Tibial nerve (tissue), 4 donors: Measurements from ENCODE around the gene FBLN1. TPM values are rescaled to one million over a fixed set of nuclear protein-coding genes. Genes with fewer than 3 reads are reported as not detected.

Source experiments
- DNase-seq, 2 donors: peaks; one replicate each; pipeline ENCODE4 v3.0.0-alpha.2; 2019; ENCODE audit warnings: low spot score in 2 of 2
- H3K27ac ChIP-seq, 4 donors: fragments of 200-600 bp; sonication (generic) in 3 of 4; one replicate each; pipeline ENCODE4 v1.5.1; 2017 to 2019; ENCODE audit warnings: mild to moderate bottlenecking in 1 of 4
- H3K27me3 ChIP-seq, 2 donors: fragments of 200-600 bp; sonication (generic) in 1 of 2; one replicate each; pipeline versions ENCODE4 v1.5.1 to v1.6.0; 2017 to 2019
- H3K36me3 ChIP-seq, 3 donors: fragments of 200-600 bp; sonication (generic); one replicate each; pipeline ENCODE4 v1.5.1; 2018 to 2019
- H3K4me1 ChIP-seq, 4 donors: fragments of 200-600 bp; sonication (generic) in 3 of 4; one replicate each; pipeline ENCODE4 v1.5.1; 2017 to 2019
- H3K4me3 ChIP-seq, 4 donors: fragments of 200-600 bp; sonication (generic) in 3 of 4; one replicate each; pipeline ENCODE4 v1.5.1; 2017 to 2019; ENCODE audit warnings: mild to moderate bottlenecking in 1 of 4, moderate library complexity in 1 of 4
- H3K9me3 ChIP-seq, 4 donors: fragments of 200-600 bp; sonication (generic) in 3 of 4; one replicate each; pipeline ENCODE4 v1.5.1; 2017 to 2019
- EP300 ChIP-seq, 2 donors: sonication (generic); formaldehyde crosslinking; IDR thresholded peaks; one replicate each; pipeline ENCODE4 v1.6.1; 2017; ENCODE audit warnings: antibody characterized with exemption in 2 of 2, mild to moderate bottlenecking in 1 of 2
- POLR2A ChIP-seq, 2 donors: fragments of 450-650 bp; IDR thresholded peaks; one replicate each; pipeline ENCODE4 v1.6.1; 2017; ENCODE audit warnings: antibody characterized with exemption in 2 of 2, mild to moderate bottlenecking in 2 of 2, moderate library complexity in 2 of 2
- WGBS, 2 donors: methylation state at CpG; one replicate each; pipeline ENCODE4 v1.1.5; 2018; 5-methylcytosine and 5-hydroxymethylcytosine counted together
- total RNA-seq, 4 donors: library from RNA; depleted of rRNA; stranded (reverse); fragments of >200 nt; gene quantifications; one replicate each; pipeline ENCODE4 v1.1.0, GENCODE V29; 2016
- TF ChIP-seq, protein P1 (sequence below), 5 experiments: fragments of 200-600 bp in 3 of 5; fragments of 450-650 bp in 2 of 5; sonication (generic) in 3 of 5; IDR thresholded peaks; one replicate each; pipeline ENCODE4 v1.5.1; 2016 to 2019; ENCODE audit warnings: antibody characterized with exemption in 5 of 5, mild to moderate bottlenecking in 3 of 5, moderate library complexity in 2 of 5

The FBLN1 gene
- total RNA-seq, 4 donors from 2014 or later, result 172 to 1,145 (median 351) TPM

DNA sequence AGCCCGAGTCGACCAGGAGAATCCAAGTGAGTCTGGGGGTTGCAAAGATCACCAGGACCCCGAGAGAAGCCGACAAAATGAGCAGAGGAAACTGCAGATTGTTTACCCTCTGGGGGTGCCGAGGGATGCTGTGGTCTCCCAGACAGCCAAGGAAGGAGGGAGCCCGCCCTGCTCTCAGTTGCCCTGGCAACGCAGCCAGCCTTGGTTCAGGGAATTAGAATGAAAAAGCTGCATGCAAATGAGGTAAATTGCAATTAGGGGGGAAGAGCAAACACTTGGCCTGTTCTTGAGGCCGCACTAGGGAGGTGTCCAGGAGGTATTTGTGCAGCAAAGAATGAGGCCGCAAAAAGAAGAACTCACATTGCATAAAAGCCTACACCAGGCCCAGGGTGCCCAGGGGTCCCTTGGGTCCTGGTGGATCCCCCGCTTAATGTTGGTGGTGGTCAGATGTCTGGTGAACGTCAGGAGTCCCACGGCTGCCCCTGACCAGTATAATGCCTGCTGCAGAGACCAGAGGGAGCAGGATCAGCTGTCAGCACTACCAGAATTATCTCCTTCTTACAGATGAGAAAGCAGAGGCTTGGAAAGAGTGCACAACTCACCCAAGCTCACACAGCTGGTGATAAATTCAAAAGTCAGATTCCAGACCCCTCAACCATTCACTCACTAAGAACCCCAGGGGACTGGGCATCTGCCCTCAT lies 128.6 kb downstream of the FBLN1 start:
- H3K27ac ChIP-seq, result no peak overlapping the region
- H3K27me3 ChIP-seq, result peaks cover 0 to 44% of the 10 kb centered on the region in 2 donors
- TF ChIP-seq POLR2A (IDR thresholded peaks at IDR 0.05), result no peak
- TF ChIP-seq, protein P1, sequence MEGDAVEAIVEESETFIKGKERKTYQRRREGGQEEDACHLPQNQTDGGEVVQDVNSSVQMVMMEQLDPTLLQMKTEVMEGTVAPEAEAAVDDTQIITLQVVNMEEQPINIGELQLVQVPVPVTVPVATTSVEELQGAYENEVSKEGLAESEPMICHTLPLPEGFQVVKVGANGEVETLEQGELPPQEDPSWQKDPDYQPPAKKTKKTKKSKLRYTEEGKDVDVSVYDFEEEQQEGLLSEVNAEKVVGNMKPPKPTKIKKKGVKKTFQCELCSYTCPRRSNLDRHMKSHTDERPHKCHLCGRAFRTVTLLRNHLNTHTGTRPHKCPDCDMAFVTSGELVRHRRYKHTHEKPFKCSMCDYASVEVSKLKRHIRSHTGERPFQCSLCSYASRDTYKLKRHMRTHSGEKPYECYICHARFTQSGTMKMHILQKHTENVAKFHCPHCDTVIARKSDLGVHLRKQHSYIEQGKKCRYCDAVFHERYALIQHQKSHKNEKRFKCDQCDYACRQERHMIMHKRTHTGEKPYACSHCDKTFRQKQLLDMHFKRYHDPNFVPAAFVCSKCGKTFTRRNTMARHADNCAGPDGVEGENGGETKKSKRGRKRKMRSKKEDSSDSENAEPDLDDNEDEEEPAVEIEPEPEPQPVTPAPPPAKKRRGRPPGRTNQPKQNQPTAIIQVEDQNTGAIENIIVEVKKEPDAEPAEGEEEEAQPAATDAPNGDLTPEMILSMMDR (IDR thresholded peaks at IDR 0.05), result no peak
- TF ChIP-seq EP300 (IDR thresholded peaks at IDR 0.05), result no peak
- H3K9me3 ChIP-seq, result no peaks in the 10 kb centered on the region
- peaks cover 0 to 7% (median 1%) of the 10 kb centered on the region in 4 donors for H3K4me1 ChIP-seq
- H3K4me3 ChIP-seq, result no peak overlapping the region
- 46 to 47% methylated on average over 12 of the region's 12 CpGs for WGBS, 2 donors
- H3K36me3 ChIP-seq, result no peaks in the 10 kb centered on the region
- no peak for DNase-seq

DNA sequence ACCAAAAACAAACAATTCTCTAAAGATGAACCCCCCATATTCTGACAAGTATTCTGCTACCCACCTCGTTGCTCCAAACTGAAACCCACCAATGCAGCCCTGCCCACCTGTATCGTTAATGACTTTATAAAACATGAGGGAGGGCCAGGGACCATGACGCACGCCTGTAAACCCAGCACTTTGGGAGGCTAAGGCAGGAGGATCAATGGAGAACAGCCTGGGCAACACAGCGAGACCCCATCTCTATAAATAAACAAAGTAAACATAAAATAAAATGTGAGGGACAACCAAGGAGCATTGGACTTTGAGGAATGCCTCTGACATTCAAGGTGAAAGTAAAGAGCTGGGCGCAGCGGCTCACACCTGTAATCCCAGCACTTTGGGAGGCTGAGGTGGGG lies 129.2 kb downstream of the FBLN1 start:
- no peaks in the 10 kb centered on the region for H3K36me3 ChIP-seq
- 90 to 94% methylated on average over 7 of the region's 7 CpGs for WGBS, 2 donors
- peaks cover 0 to 7% (median 1%) of the 10 kb centered on the region in 4 donors for H3K4me1 ChIP-seq
- H3K9me3 ChIP-seq, result no peaks in the 10 kb centered on the region
- no peak for DNase-seq
- no peak overlapping the region for H3K27ac ChIP-seq
- TF ChIP-seq EP300 (IDR thresholded peaks at IDR 0.05), result no peak
- TF ChIP-seq POLR2A (IDR thresholded peaks at IDR 0.05), result no peak
- TF ChIP-seq, protein P1 (IDR thresholded peaks at IDR 0.05), result no peak
- H3K27me3 ChIP-seq, result peaks cover 0 to 44% of the 10 kb centered on the region in 2 donors
- H3K4me3 ChIP-seq, result no peak overlapping the region

DNA sequence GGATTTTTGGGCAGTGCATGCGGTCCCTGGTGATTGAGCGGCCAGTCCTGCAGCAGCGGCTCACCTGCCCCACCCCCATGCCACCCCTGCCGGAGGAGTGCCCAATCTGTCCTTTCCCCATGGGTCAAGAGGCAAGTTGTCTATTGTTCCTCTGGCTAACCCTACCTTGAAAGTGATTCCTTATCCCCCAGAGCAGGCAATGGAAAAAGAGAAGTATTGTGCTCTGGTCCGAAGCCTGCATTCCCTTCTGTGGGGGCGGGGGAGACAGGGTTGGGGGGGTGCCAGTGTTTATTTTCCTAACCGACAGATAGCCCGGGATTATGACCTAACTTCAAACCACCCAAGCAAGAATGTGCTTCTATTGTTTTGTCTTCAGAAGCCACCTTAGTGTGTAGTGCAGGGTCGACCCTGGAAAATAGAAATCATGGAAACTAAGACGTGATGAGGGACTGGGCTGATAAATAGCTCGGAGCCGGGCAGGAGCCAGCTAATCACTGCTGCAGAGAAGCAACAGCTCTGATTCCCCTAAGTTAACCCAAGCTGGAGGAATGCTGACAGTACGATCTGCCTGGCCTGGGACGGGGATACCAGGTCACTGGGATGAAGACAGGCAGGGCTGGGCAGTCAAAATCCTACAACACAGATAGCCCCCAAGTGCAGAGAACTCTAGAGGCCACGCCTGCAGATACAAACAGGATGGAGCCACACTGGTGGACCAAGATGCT lies 130.3 kb downstream of the FBLN1 start:
- 5 to 11% methylated on average over 14 to 15 of the region's 15 CpGs for WGBS, 2 donors
- H3K27ac ChIP-seq, result no peak overlapping the region
- H3K36me3 ChIP-seq, result no peaks in the 10 kb centered on the region
- peaks cover 0 to 44% of the 10 kb centered on the region in 2 donors for H3K27me3 ChIP-seq
- H3K4me3 ChIP-seq, result no peak overlapping the region
- no peak for TF ChIP-seq EP300 (IDR thresholded peaks at IDR 0.05)
- TF ChIP-seq, protein P1 (IDR thresholded peaks at IDR 0.05), result no peak
- no peak for TF ChIP-seq POLR2A (IDR thresholded peaks at IDR 0.05)
- no peaks in the 10 kb centered on the region for H3K9me3 ChIP-seq
- H3K4me1 ChIP-seq, result peaks cover 0 to 7% (median 1%) of the 10 kb centered on the region in 4 donors
- no peak for DNase-seq

DNA sequence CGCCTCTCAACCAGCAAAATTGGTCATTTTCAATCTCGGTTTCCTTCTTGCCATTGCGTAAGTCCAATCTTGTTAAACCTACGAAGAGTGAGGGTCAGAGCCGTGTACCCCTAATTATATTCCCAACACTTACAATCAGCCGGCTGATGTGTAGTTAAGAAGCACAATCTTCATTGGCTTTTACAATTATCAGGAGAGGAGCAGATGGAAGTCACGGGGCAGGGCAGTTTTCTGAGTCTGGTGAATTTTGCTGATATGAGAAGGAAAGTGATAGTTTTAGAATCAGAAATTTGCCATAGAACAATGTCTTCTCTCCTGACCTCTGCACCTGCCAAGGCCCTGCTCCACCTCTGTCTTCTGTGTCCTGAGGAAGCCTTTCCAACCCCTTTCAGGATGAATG lies 134.0 kb downstream of the FBLN1 start:
- no peak overlapping the region for H3K4me3 ChIP-seq
- TF ChIP-seq EP300 (IDR thresholded peaks at IDR 0.05) (no peak), POLR2A (IDR thresholded peaks at IDR 0.05) (no peak)
- TF ChIP-seq, protein P1 (IDR thresholded peaks at IDR 0.05), result no peak
- no peak overlapping the region for H3K27ac ChIP-seq
- no peaks in the 10 kb centered on the region for H3K36me3 ChIP-seq
- WGBS, 2 donors, result 86 to 90% methylated on average over 7 of the region's 7 CpGs
- no peaks in the 10 kb centered on the region for H3K9me3 ChIP-seq
- peaks cover 0 to 19% (median 6%) of the 10 kb centered on the region in 4 donors for H3K4me1 ChIP-seq
- no peak for DNase-seq
- H3K27me3 ChIP-seq, result peaks cover 0 to 47% of the 10 kb centered on the region in 2 donors

DNA sequence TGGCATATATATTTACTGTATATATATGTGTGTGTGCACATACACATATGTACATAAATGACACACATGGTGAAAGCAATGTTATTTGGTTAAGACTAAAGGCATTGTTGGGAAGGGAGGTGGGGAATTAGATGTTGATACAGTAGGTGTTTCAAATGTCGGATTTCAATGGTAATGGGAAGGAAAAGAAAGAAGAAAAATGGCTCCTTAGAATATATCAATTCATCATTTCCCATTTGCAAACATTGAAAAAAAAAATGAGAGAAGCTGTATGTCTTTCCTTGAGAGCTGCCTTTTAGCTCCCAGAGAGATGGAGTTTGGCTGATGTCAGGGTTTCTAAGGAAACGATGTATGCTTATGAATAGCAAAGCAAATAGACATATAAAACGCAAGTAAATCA lies 135.5 kb downstream of the FBLN1 start:
- no peak overlapping the region for H3K4me3 ChIP-seq
- WGBS, 2 donors, result 76 to 80% methylated on average over 3 of the region's 3 CpGs
- H3K9me3 ChIP-seq, result no peaks in the 10 kb centered on the region
- H3K27me3 ChIP-seq, result peaks cover 0 to 32% of the 10 kb centered on the region in 2 donors
- peaks cover 0 to 12% (median 5%) of the 10 kb centered on the region in 4 donors for H3K4me1 ChIP-seq
- H3K36me3 ChIP-seq, result no peaks in the 10 kb centered on the region
- DNase-seq, result no peak
- TF ChIP-seq EP300 (IDR thresholded peaks at IDR 0.05), result no peak
- TF ChIP-seq POLR2A (IDR thresholded peaks at IDR 0.05), result no peak
- TF ChIP-seq, protein P1 (IDR thresholded peaks at IDR 0.05), result no peak
- H3K27ac ChIP-seq, result no peak overlapping the region
